HG03064 (cell line): Measurements from ENCODE around the gene MBNL3.

Experiments used
- ATAC-seq: cut with Tn5 transposase; IDR thresholded peaks from one replicate; pipeline ENCODE4 v1.9.1; 2021; ENCODE audit warnings: low read depth; ENCODE audit not compliant: unreplicated experiment

MBNL3 gene, protein sequence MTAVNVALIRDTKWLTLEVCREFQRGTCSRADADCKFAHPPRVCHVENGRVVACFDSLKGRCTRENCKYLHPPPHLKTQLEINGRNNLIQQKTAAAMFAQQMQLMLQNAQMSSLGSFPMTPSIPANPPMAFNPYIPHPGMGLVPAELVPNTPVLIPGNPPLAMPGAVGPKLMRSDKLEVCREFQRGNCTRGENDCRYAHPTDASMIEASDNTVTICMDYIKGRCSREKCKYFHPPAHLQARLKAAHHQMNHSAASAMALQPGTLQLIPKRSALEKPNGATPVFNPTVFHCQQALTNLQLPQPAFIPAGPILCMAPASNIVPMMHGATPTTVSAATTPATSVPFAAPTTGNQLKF

DNA sequence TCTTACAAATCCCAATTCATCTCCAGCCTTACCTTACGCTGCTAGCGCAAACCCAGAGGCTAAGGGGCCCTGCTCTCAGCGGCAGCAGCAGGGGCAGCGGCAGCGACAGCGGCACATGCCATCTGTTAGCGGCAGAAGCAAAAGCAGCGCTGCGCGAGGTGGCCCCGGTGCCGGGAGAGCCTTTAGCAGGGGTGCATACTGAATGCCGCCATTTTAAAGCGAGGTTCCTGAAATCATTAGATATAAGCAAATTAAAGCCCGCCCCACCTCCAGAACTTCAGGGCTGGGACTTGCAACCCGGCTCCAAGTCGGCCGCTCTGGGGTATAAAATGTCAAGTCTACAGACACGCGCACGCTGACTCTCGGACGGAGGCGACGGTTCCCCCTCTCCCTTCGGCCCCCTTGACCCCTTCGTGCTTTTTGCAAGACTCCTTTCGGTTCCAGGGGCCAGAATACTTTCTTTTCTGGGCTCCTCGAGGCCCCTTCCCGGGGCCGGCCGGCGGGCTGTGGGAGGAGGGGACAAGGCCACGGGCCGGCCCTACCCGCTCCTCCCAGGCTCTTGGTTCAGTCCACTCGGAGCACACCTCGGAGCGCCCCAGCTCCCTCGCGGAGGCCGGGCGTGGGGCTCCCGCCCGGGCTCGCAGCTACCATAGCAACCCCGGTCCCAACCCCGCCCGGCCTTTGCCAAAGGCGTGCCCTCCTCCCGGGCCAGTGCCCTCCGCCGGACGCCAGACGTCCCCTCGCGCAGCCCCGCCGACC, at the start of gene MBNL3:
Gene MBNL3 (minus strand): TSS at position 220 of the 759 bp plus-strand sequence. CDS start 49,427 bp downstream, outside the sequence.
- ATAC-seq: peak; percentile 51

GRCh38 chrX:132533409-132533808, 44.6 kb upstream of the MBNL3 start:
- ATAC-seq: no peak

GRCh38 chrX:132532913-132533312, 44.1 kb upstream of the MBNL3 start:
- ATAC-seq: no peak

- no peak for ATAC-seq
Measured at GRCh38 chrX:132532097-132532496, 43.3 kb upstream of the MBNL3 start.

GRCh38 chrX:132520792-132521191, 32.0 kb upstream of the MBNL3 start:
- ATAC-seq: no peak

DNA sequence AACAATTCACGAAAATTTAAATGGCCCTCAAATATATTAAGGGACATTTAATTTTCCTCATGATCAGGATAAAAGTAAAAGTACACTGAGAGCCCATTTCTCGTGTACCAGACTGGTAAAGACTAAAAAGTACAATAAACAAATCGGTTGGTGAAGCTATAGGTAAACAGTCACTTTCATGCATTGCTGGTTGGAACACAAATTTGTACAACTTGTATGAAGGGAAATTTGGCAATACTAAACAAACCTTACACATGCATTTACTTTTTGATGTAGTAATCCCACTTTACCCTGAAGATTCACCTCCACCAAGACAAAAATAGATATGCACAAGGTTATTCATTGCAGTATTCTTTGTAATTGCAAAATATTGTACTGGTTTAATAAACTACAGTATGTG, 31.4 kb upstream of the MBNL3 start:
- no peak for ATAC-seq

DNA sequence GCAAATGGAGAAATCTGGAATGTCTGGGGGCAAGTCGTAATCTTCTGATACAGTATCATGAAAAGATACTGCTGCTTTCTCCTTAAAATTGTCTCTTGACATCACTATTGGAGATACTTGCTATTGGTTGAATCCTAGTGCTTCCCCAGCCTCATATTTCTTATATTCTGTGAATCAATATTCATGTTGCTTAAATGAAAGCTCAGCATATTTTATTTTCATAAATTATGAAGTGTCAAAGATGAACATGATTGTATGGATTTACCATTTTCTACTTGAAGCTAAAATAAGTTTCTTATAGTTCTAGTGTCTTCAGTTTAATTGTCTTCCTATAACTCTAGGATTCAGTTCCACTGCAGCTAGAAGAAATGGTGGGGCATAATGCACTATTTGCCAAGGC, 29.6 kb upstream of the MBNL3 start:
- ATAC-seq: no peak

DNA sequence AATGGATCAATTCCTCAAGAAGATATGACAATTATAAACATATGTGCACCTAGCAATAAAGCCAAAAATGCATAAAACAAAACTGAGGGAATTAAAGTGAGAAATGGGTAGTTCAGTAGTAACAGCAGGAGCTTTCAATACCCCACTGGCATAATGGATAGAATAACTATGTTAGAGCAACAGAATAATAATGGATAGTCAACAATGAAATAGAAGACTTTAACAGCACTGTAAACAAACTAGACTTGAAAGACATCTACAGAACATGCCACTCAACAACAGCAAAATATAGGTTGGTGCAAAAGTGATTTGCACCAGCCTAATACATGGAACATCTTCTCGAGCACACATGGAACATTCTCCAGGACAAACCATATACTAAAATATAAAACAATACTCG, 20.0 kb upstream of the MBNL3 start:
- ATAC-seq: no peak

- ATAC-seq: no peak
Measured at GRCh38 chrX:132505116-132505515, 16.3 kb upstream of the MBNL3 start.

- no peak for ATAC-seq
Measured at GRCh38 chrX:132504417-132504816, 15.6 kb upstream of the MBNL3 start.

GRCh38 chrX:132501606-132502005, 12.8 kb upstream of the MBNL3 start:
- ATAC-seq: no peak

DNA sequence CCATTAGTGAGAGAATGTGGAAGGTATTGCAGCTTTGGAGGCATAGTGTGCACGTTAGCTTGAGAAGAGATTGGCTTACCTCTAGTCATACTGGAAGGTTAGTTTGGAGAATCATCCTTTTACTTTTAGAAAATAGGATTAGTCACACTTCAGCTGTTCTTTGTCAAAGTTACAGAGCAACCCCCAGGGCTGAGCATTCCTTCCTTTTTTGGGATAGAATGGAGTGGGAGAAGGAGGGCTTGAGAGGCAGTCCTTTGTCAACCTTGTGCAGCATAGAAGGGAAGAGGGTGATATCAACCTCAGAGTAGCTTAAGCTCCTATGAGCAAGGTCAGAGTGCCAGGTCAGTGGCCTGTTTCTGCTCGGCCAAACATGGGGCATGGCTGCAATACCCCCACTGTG, 8.6 kb upstream of the MBNL3 start:
- ATAC-seq: no peak

- ATAC-seq: no peak
Measured at GRCh38 chrX:132493095-132493494, 4.3 kb upstream of the MBNL3 start.

GRCh38 chrX:132491191-132491590, 2.4 kb upstream of the MBNL3 start:
- ATAC-seq: peak; percentile 38

GRCh38 chrX:132489578-132490419, 961 bp upstream of the MBNL3 start:
- peak; percentile 40 for ATAC-seq

DNA sequence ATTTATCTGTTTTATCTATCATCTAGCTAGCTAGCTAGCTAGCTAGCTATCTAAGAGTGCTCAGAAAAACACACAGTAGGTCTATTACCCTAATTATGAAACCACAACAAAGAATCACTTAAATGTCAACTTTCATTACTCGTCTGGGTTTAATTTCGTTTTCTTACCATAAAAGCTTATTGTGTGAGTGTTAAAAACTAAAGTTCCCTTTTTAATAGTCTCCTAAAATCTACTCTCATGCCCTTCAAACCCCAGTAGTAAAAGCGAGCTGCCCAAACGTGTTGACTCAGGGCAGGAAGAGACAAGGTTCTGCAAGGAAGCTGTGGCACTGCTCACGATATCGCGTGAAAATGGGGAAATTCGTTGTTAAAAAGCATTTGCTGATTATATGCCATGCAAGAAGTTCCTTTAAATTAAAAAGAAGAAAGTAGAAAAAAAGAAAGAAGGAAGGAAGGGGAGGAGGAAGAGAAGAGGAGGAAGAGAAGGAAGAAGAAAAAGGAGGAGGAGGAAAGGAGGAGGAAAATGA, 595 bp downstream of the MBNL3 start:
- ATAC-seq: no peak

GRCh38 chrX:132486599-132487178, 2.1 kb downstream of the MBNL3 start:
- ATAC-seq: no peak

DNA sequence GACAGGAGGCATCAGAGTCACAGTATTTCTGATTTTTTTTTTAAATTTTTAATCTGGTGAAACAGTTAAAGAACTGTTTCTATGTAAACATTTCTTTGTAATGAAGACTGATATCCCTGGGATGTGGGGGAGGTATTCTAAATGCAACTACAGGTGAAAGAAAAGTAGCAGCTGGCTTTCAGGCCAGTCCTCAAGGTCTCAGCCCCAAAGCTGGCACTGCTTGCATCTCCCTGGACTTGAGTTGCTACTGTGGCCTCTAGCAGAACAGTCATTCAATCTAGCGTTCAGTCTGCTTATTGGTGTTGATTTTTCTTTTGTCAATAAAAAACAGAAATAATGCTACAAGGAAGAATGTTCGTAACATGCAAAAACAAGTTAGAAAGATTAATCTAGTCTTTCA, 4.9 kb downstream of the MBNL3 start:
- ATAC-seq: no peak

DNA sequence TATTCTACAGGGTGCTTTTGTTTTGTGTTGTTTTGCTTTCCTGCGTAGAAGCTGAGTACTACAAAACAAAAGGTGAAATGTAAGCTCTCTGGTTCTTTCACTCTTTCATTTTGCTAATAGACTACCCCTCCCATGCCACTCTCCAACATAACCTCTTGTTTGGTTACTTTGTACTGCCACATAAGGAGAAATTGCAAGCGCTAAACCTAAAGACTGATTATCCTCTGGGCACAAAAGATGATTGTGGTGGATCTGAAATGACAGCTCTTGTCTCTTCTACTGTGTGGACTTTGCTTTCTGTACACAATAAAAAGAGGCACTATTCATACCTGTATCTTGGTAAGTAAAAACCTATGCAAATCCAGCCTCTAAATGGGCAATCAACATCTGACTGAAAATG, 5.3 kb downstream of the MBNL3 start:
- ATAC-seq: no peak

GRCh38 chrX:132482632-132483031, 6.2 kb downstream of the MBNL3 start:
- no peak for ATAC-seq
